SK-N-DZ (cell line): Measurements from ENCODE around the gene PMM2. TPM values are rescaled to one million over a fixed set of nuclear protein-coding genes. Genes with fewer than 3 reads are reported as not detected.
"Not testable (repeated sequence)": the region's sequence is repeated elsewhere in the genome, so short reads cannot be mapped to it uniquely, and the experiment has no call there.

ENCODE experiments used
- DNase-seq: peaks from one replicate; pipeline ENCODE4 v3.0.0-alpha.2; 2015; ENCODE audit warnings: low spot score
- polyA plus RNA-seq, 2 experiments: library from polyadenylated mRNA; depleted of rRNA; stranded (reverse); fragments of >200 nt; gene quantifications; 2 replicates each; pipeline ENCODE4 v1.2.3, GENCODE V29; 2014

Gene PMM2
- polyA plus RNA-seq (2014; cell fraction: cytosol; rRNA removed): 26.8 and 32.5 TPM in 2 replicates
- 20.8 and 35.5 TPM in 2 replicates for polyA plus RNA-seq (2014; cell fraction: nucleus; rRNA removed)

- DNase-seq: peak; percentile 97
Observed at GRCh38 chr16:8797364-8798173, at the start of gene PMM2, which contains the start of gene TMEM186. Gene PMM2 (plus strand): TSS chr16:8797839. CDS start chr16:8797883, 44 bp downstream. Gene TMEM186 (minus strand): TSS chr16:8797639. CDS start chr16:8797614, 25 bp downstream.

DNA sequence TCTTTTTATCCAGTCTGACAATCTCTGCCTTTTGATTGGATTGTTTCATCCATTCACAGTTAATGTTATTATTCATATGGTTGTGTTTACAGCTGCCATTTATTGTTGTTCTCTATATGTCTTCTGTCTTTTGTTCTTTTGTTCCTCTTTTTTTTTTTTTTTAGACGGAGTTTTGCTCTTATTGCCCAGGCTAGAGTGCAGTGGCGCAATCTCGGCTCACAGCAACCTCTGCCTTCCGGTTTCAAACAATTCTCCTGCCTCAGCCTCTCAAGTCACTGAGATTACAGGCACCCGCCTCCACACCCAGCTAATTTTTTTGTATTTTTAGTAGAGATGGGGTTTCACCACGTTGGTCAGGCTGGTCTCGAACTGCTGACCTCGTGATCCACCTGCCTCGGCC, 48.7 kb upstream of the PMM2 start:
- not testable (repeated sequence) for DNase-seq

GRCh38 chr16:8751481-8752311, 45.9 kb upstream of the PMM2 start:
- no peak for DNase-seq

GRCh38 chr16:8752706-8753105, 44.9 kb upstream of the PMM2 start:
- no peak for DNase-seq

GRCh38 chr16:8753416-8754054, 44.1 kb upstream of the PMM2 start:
- no peak for DNase-seq

- DNase-seq: no peak
Observed at GRCh38 chr16:8756755-8757154, 40.9 kb upstream of the PMM2 start.

- DNase-seq: no peak
Observed at GRCh38 chr16:8758022-8758421, 39.6 kb upstream of the PMM2 start.

GRCh38 chr16:8760021-8760420, 37.6 kb upstream of the PMM2 start:
- no peak for DNase-seq

- DNase-seq: no peak
Observed at GRCh38 chr16:8761078-8761477, 36.6 kb upstream of the PMM2 start.

GRCh38 chr16:8762254-8762653, 35.4 kb upstream of the PMM2 start:
- DNase-seq: no peak

- DNase-seq: no peak
Observed at GRCh38 chr16:8763083-8763482, 34.6 kb upstream of the PMM2 start.

GRCh38 chr16:8763899-8764298, 33.7 kb upstream of the PMM2 start:
- no peak for DNase-seq

DNA sequence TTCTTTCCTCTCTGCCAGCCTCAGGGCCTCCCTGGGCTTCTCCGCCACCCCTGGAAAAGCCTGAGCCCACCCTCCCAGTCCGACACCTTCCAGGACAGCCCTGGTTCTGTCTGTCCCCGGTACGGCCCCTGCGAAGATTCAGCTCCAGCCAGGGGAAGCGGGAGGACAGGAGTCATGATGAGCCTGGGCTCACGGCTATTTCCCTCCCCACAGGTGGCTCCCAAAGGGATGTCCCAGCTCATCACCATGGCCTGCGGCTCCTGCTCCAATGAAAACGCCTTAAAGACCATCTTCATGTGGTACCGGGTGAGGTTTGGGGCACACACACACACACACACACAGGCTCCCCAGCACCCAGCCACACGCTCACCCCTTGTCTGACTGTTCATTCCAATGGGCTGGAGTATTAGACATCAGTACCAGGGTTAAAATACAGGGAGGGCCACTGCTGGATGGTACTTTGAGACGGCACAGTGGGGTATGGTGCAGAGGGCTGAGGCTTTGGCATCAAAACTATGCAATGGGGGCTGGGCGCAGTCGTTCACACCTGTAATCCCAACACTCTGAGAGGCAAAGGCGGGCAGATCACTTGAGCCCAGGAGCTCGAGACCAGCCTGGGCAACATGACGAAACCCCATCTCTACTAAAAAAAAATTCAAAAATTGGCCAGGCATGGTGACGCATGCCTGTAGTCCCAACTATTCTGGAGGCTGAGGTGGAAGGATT, 33.0 kb upstream of the PMM2 start:
- DNase-seq: no peak

- no peak for DNase-seq
Observed at GRCh38 chr16:8767176-8767575, 30.5 kb upstream of the PMM2 start.

GRCh38 chr16:8768283-8768682, 29.4 kb upstream of the PMM2 start:
- no peak for DNase-seq

DNA sequence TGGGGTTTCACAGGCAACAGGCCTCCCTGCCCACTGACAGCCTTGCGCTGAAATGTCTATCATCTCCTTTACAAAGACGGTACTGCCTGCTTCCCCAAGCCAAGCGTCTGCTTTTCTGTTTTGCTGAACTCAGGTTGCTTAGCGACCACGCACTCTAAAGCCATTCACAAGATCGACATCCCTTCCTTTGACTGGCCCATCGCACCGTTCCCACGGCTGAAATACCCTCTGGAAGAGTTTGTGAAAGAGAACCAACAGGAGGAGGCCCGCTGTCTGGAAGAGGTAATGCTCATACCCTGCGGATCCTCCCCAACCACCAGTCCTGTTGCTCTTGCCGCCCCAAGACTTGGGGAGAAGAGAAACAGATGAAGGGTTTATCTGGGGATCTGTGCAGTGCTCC, 28.9 kb upstream of the PMM2 start:
- DNase-seq: no peak

DNA sequence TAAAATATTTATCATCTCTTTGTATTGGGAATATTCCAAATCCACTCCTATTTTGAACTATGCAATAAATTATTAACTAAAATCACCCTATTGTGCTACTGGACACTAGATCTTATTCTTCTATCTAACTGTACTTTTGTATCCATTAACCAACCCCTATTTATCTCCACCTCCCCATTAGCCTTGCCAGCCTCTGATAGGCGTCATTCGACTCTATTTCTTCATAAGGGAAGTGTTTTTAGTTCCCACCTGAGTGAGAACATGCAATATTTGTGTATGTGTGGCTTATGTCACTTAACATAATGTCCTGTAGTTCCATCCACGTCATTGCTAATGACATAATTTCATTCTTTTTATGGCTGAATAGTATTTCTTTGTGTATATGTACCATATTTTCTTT, 24.1 kb upstream of the PMM2 start:
- DNase-seq: no peak

DNA sequence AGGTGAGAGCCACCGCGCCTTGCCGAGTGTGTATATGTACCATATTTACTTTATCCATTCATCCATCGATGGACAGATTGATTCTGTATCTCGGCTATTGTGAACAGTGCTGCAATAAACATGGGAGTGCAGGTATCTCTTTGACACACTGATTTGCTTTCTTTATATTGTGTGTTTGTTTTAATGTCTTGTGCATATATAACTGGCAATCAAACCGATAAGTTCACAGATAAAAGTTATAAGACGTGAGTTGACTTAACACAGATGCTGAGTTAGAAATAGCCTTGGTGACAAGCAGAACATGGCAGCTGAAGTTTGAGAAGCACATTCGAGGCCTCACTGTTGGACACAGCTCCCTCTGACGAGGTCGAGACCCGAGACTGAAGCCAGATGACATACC, 23.4 kb upstream of the PMM2 start:
- DNase-seq: no peak

DNA sequence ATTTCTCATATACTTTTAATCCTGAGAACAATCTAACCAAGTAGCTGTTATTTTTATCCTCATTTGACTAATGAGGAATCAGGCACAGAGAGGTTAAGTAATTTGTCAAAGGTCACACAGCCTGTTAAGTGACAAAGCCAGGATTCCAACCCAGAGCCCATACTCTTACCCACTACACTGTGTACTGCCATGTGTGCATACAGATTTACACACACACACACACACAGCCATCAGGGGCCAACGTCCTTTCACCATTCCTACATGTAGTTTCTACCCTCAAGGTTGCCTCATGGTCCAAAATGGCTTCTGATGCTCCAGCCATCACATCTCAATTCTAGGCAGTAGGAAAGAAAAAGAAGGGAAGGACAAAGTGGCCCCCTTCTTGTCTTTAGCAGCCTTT, 22.3 kb upstream of the PMM2 start:
- no peak for DNase-seq

GRCh38 chr16:8776129-8776584, 21.5 kb upstream of the PMM2 start:
- no peak for DNase-seq

GRCh38 chr16:8777217-8777616, 20.4 kb upstream of the PMM2 start:
- no peak for DNase-seq
